GM23248 (cell line): ENCODE data around the gene ANKRD12. TPM values are rescaled to one million over a fixed set of nuclear protein-coding genes. Genes with fewer than 3 reads are reported as not detected.

Source experiments
- DNase-seq: peaks from one replicate; pipeline ENCODE4 v3.0.0-alpha.2; 2015
- H2AFZ ChIP-seq: fragments of 200-600 bp; sonication (generic); 2 replicates; pipeline ENCODE4 v1.6.1; 2016; ENCODE audit warnings: antibody characterized with exemption
- H3F3A ChIP-seq: fragments of 200-600 bp; sonication (generic); 2 replicates; pipeline ENCODE4 v1.6.1; 2016; ENCODE audit warnings: mild to moderate bottlenecking, antibody characterized with exemption, mixed run types; ENCODE audit not compliant: insufficient read depth
- H3K27ac ChIP-seq: fragments of 200-600 bp; sonication (generic); 2 replicates; pipeline ENCODE4 v1.5.1; 2016; ENCODE audit warnings: mild to moderate bottlenecking
- H3K27me3 ChIP-seq: fragments of 200-600 bp; sonication (generic); replicated peaks from 2 replicates; pipeline ENCODE4 v1.6.1; 2016; ENCODE audit warnings: mild to moderate bottlenecking; ENCODE audit not compliant: insufficient read depth
- H3K36me3 ChIP-seq: fragments of 200-600 bp; sonication (generic); 2 replicates; pipeline ENCODE4 v1.6.1; 2016; ENCODE audit warnings: low read depth, mild to moderate bottlenecking
- H3K4me1 ChIP-seq: fragments of 200-600 bp; sonication (generic); 2 replicates; pipeline ENCODE4 v1.6.1; 2016; ENCODE audit warnings: mild to moderate bottlenecking; ENCODE audit not compliant: insufficient read depth
- H3K4me2 ChIP-seq: fragments of 200-600 bp; sonication (generic); one replicate; pipeline ENCODE4 v1.6.1; 2016; ENCODE audit warnings: mild to moderate bottlenecking; ENCODE audit not compliant: unreplicated experiment
- H3K4me3 ChIP-seq: fragments of 200-600 bp; sonication (generic); 2 replicates; pipeline ENCODE4 v1.5.1; 2016; ENCODE audit warnings: mild to moderate bottlenecking
- H3K79me2 ChIP-seq: fragments of 200-600 bp; sonication (generic); 2 replicates; pipeline ENCODE4 v1.6.1; 2016; ENCODE audit warnings: mild to moderate bottlenecking; ENCODE audit not compliant: insufficient read depth
- H3K9ac ChIP-seq: fragments of 200-600 bp; sonication (generic); 2 replicates; pipeline ENCODE4 v1.6.1; 2016; ENCODE audit warnings: mild to moderate bottlenecking
- H3K9me2 ChIP-seq: fragments of 200-600 bp; sonication (generic); 2 replicates; pipeline ENCODE4 v1.6.1; 2016; ENCODE audit warnings: mixed run types, mild to moderate bottlenecking, moderate library complexity; ENCODE audit not compliant: insufficient read depth
- H3K9me3 ChIP-seq: fragments of 200-600 bp; sonication (generic); one replicate; pipeline ENCODE4 v1.6.1; 2017; ENCODE audit warnings: low read depth
- H4K20me1 ChIP-seq: fragments of 200-600 bp; sonication (generic); 2 replicates; pipeline ENCODE4 v1.6.0; 2016; ENCODE audit not compliant: insufficient read depth
- EZH2 ChIP-seq: fragments of 200-600 bp; sonication (generic); IDR thresholded peaks from 2 replicates; pipeline ENCODE4 v1.6.1; 2018; ENCODE audit warnings: antibody characterized with exemption, mild to moderate bottlenecking; ENCODE audit not compliant: insufficient read depth, poor library complexity, severe bottlenecking
- EZH2phosphoT487 ChIP-seq: fragments of 200-600 bp; sonication (generic); IDR thresholded peaks from 2 replicates; pipeline ENCODE4 v1.6.1; 2018; ENCODE audit warnings: antibody characterized with exemption, moderate library complexity, mild to moderate bottlenecking, low read depth; ENCODE audit not compliant: insufficient read depth
- WGBS, 2 experiments: methylation state at CpG; one replicate each; pipeline ENCODE4 v1.1.6; 2015 to 2017; ENCODE audit warnings: low lambda C conversion rate in 2 of 2, low coverage in 1 of 2; ENCODE audit errors: missing lambda C conversion rate in 2 of 2; 5-methylcytosine and 5-hydroxymethylcytosine counted together
- in situ Hi-C: fragments of 300-500 bp; cut with MboI; formaldehyde crosslinking; loops from 2 replicates; pipeline ENCODE4 v1.15.0; 2020
- polyA plus RNA-seq: library from polyadenylated mRNA; unstranded; fragments of >200 nt; fragmentation: Nextera tagmentation; extraction: Ambion mirVana; gene quantifications from 2 replicates; pipeline ENCODE4 v1.2.1, GENCODE V29; 2016
- total RNA-seq: library from RNA; depleted of rRNA; stranded (reverse); fragments of >200 nt; shearing (Covaris generic); gene quantifications from 2 replicates; pipeline ENCODE4 v1.2.3, GENCODE V29; 2014

Gene ANKRD12
- total and polyA plus RNA-seq, 2 experiments from 2014 or later: 16.5 to 34.8 TPM

GRCh38 chr18:9117980-9118841, 18.4 kb upstream of the ANKRD12 start:
- Histone ChIP-seq H3K9me2 (no peaks in the 10 kb centered on the region), H3F3A (peaks cover 34% of the 10 kb centered on the region), H3K4me1 (peaks cover 47% of the 10 kb centered on the region), H3K4me2 (peak overlapping the region; percentile 88), H4K20me1 (peaks cover 6% of the 10 kb centered on the region; the same call in 1 of the 2 replicates), H3K9me3 (no peaks in the 10 kb centered on the region), H3K9ac (peak overlapping the region; percentile 50; the same call in 1 of the 2 replicates), H3K4me3 (peak overlapping the region; percentile 64; the same call in 1 of the 2 replicates), H3K79me2 (peaks cover 98% of the 10 kb centered on the region), H2AFZ (no peak overlapping the region), H3K27me3 (no peaks in the 10 kb centered on the region), H3K36me3 (peaks cover 26% of the 10 kb centered on the region), H3K27ac (peak overlapping the region; percentile 75)
- 43 to 45% methylated on average over 5 of the region's 5 CpGs for WGBS, 2 experiments
- no peak for TF ChIP-seq EZH2
- TF ChIP-seq EZH2phosphoT487: no peak
- no peak for DNase-seq
- in situ Hi-C loops: no loop called here

- H3K4me1 ChIP-seq: peaks cover 51% of the 10 kb centered on the region
- no peak for DNase-seq
- no peaks in the 10 kb centered on the region for H3K9me2 ChIP-seq
- in situ Hi-C loops: no loop called here
- H3K79me2 ChIP-seq: peaks cover 98% of the 10 kb centered on the region
- no peak overlapping the region for H3K4me3 ChIP-seq
- no peak overlapping the region for H2AFZ ChIP-seq
- H3K36me3 ChIP-seq: peaks cover 26% of the 10 kb centered on the region
- no peaks in the 10 kb centered on the region for H3K9me3 ChIP-seq
- H3K27ac ChIP-seq: no peak overlapping the region
- WGBS, 2 experiments: 23 to 42% methylated on average over 1 of the region's 1 CpG
- H4K20me1 ChIP-seq: peaks cover 6% of the 10 kb centered on the region; the same call in 1 of the 2 replicates
- peaks cover 31% of the 10 kb centered on the region for H3F3A ChIP-seq
- no peaks in the 10 kb centered on the region for H3K27me3 ChIP-seq
- H3K4me2 ChIP-seq: no peak overlapping the region
- H3K9ac ChIP-seq: no peak overlapping the region
- TF ChIP-seq EZH2phosphoT487: no peak
- no peak for TF ChIP-seq EZH2
These were observed 15.8 kb upstream of the ANKRD12 start for GRCh38 chr18:9120796-9121195.

GRCh38 chr18:9123520-9123919, 13.1 kb upstream of the ANKRD12 start:
- no peak overlapping the region for H3K27ac ChIP-seq
- peaks cover 6% of the 10 kb centered on the region for H3F3A ChIP-seq
- peaks cover 100% of the 10 kb centered on the region for H3K79me2 ChIP-seq
- in situ Hi-C loops: no loop called here
- peaks cover 26% of the 10 kb centered on the region for H3K4me1 ChIP-seq
- no peak overlapping the region for H3K4me2 ChIP-seq
- no peaks in the 10 kb centered on the region for H3K27me3 ChIP-seq
- no peaks in the 10 kb centered on the region for H3K9me2 ChIP-seq
- H4K20me1 ChIP-seq: peaks cover 6% of the 10 kb centered on the region; the same call in 1 of the 2 replicates
- H2AFZ ChIP-seq: no peak overlapping the region
- no peak overlapping the region for H3K9ac ChIP-seq
- no peaks in the 10 kb centered on the region for H3K9me3 ChIP-seq
- peaks cover 49% of the 10 kb centered on the region for H3K36me3 ChIP-seq
- no peak overlapping the region for H3K4me3 ChIP-seq
- no peak for TF ChIP-seq EZH2
- no peak for TF ChIP-seq EZH2phosphoT487
- no peak for DNase-seq
- WGBS, 2 experiments: 96 to 98% methylated on average over 2 of the region's 2 CpGs

- WGBS, 2 experiments: 85 to 96% methylated on average over 1 of the region's 1 CpG
- H3K4me2 ChIP-seq: no peak overlapping the region
- H3F3A ChIP-seq: peaks cover 13% of the 10 kb centered on the region
- H3K36me3 ChIP-seq: peaks cover 52% of the 10 kb centered on the region
- no peak overlapping the region for H3K27ac ChIP-seq
- in situ Hi-C loops: no loop called here
- H4K20me1 ChIP-seq: peaks cover 6% of the 10 kb centered on the region; the same call in 1 of the 2 replicates
- no peak overlapping the region for H3K9ac ChIP-seq
- peaks cover 100% of the 10 kb centered on the region for H3K79me2 ChIP-seq
- TF ChIP-seq EZH2: no peak
- TF ChIP-seq EZH2phosphoT487: no peak
- H3K27me3 ChIP-seq: no peaks in the 10 kb centered on the region
- H3K4me1 ChIP-seq: peaks cover 17% of the 10 kb centered on the region
- DNase-seq: no peak
- H3K9me2 ChIP-seq: no peaks in the 10 kb centered on the region
- H3K4me3 ChIP-seq: no peak overlapping the region
- H2AFZ ChIP-seq: no peak overlapping the region
- H3K9me3 ChIP-seq: no peaks in the 10 kb centered on the region
These were observed 11.8 kb upstream of the ANKRD12 start for GRCh38 chr18:9124824-9125223.
